ENCODE data around the gene GJA3.

GJA3 gene

DNA sequence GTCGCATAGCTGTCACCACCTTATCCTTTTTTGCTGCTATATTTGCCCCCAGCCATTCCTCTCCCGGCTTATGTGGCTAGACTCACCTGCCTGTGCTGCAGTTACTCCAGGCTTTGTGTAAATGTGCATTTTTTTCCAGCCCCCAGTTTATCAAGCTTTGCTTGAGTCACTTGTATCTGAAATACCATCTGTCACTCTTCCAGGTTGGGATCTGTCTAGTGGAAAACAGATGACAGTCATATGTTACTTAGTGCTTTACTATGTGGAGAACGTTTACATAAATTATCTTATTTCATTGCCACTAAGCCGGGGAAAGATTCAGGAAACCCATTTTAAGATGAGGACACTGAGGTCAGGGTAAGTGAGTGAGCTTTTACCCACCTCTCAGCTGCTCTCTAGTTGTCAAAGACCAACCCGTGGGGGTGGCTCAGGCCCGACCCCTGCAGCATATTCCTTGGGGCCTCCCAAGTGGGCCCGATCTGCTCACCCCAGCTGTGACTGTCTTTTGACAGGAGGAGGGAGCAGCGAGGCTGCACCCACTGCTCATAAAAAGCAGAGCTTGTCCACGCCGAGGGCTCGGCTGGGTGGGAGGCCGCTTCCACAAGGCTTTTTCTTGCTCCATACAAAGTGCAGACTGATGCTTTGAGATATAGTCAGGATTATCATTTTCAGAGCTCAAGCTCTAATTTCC, 24.7 kb upstream of the GJA3 start:
- no peaks in the 10 kb centered on the region for H3K36me3 ChIP-seq (ENCODE audit: insufficient read depth)
- H3K79me2 ChIP-seq (ENCODE audit: insufficient read depth, low read depth), result no peaks in the 10 kb centered on the region
- no peaks in the 10 kb centered on the region for H4K20me1 ChIP-seq (ENCODE audit: insufficient read depth)
- peaks cover 24% of the 10 kb centered on the region for H3K4me1 ChIP-seq (ENCODE audit: low read depth, poor library complexity, severe bottlenecking)
- no peak overlapping the region for H3K4me2 ChIP-seq
- no peak overlapping the region for H3K9ac ChIP-seq
- H3K27me3 ChIP-seq (ENCODE audit: insufficient read depth, low read depth), result no peaks in the 10 kb centered on the region
- no peak overlapping the region for H3K4me3 ChIP-seq (IDR thresholded peaks at IDR 0.05; ENCODE audit: insufficient read depth, low read depth, low read length)
- TF ChIP-seq, protein P1, sequence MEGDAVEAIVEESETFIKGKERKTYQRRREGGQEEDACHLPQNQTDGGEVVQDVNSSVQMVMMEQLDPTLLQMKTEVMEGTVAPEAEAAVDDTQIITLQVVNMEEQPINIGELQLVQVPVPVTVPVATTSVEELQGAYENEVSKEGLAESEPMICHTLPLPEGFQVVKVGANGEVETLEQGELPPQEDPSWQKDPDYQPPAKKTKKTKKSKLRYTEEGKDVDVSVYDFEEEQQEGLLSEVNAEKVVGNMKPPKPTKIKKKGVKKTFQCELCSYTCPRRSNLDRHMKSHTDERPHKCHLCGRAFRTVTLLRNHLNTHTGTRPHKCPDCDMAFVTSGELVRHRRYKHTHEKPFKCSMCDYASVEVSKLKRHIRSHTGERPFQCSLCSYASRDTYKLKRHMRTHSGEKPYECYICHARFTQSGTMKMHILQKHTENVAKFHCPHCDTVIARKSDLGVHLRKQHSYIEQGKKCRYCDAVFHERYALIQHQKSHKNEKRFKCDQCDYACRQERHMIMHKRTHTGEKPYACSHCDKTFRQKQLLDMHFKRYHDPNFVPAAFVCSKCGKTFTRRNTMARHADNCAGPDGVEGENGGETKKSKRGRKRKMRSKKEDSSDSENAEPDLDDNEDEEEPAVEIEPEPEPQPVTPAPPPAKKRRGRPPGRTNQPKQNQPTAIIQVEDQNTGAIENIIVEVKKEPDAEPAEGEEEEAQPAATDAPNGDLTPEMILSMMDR (conservative IDR thresholded peaks at IDR 0.05; ENCODE audit: low read depth, low read length), result no peak
- H3K27ac ChIP-seq, result no peak overlapping the region
- no peak overlapping the region for H2AFZ ChIP-seq (ENCODE audit: low read depth)

DNA sequence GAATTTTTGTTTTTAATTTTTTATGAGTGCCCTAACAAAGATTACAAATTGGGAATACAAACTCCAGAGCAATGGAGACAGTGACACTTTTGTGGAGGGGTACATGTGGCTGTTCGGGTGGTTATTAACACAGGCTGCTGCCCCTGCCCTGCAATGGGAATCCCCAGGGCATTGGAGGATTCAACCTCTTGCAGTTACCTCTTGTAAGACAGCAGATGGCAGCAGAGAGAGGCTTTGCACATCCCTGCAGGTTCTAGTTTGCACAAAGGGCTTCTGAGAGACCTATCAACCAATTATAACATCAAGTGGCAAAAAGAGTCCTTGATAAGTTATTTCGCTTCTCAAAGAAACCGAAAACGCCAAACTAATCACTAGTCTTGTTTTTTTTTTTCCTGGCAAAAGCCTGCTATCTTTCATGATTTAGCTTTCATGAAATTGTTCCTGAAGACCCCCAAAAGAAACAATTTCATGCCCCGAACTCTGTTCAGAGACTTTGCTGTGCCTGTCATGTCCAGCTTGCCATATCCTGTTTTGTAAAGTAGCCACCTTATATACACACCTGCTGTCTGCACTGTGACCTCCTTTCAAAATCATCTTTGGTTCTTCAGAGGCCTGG, 21.5 kb upstream of the GJA3 start:
- H3K9ac ChIP-seq, result no peak overlapping the region
- H3K4me2 ChIP-seq, result 0 out of 2 replicates have a peak overlapping the region, but pooled peaks have one; percentile 26
- no peaks in the 10 kb centered on the region for H4K20me1 ChIP-seq (ENCODE audit: insufficient read depth)
- no peak overlapping the region for H2AFZ ChIP-seq (ENCODE audit: low read depth)
- H3K4me1 ChIP-seq (ENCODE audit: low read depth, poor library complexity, severe bottlenecking), result peaks cover 11% of the 10 kb centered on the region
- no peaks in the 10 kb centered on the region for H3K36me3 ChIP-seq (ENCODE audit: insufficient read depth)
- H3K4me3 ChIP-seq (IDR thresholded peaks at IDR 0.05; ENCODE audit: insufficient read depth, low read depth, low read length), result no peak overlapping the region
- H3K79me2 ChIP-seq (ENCODE audit: insufficient read depth, low read depth), result no peaks in the 10 kb centered on the region
- H3K27ac ChIP-seq, result no peak overlapping the region
- TF ChIP-seq, protein P1 (conservative IDR thresholded peaks at IDR 0.05; ENCODE audit: low read depth, low read length), result peak; percentile 73
- H3K27me3 ChIP-seq (ENCODE audit: insufficient read depth, low read depth), result no peaks in the 10 kb centered on the region

DNA sequence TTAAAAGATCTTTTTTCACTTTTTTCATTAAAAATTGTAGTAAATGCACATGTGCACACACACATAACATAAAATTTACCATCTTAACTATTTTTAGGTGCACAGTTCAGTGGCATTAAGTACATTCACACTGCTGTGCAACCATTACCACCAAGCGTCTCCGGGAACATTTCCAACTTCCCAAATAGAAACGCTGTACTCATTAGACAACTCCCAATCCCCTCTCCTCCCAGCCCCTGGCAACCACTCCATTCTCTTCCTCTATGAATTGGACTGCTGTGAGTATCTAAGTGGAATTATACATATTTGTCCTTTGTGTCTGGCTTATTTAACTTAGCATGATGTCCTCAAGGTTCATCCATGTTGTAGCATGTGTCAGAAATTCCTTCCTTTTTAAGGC, 20.3 kb upstream of the GJA3 start:
- Histone ChIP-seq H3K27me3 (ENCODE audit: insufficient read depth, low read depth) (no peaks in the 10 kb centered on the region), H4K20me1 (ENCODE audit: insufficient read depth) (no peaks in the 10 kb centered on the region), H3K4me2 (no peak overlapping the region)

DNA sequence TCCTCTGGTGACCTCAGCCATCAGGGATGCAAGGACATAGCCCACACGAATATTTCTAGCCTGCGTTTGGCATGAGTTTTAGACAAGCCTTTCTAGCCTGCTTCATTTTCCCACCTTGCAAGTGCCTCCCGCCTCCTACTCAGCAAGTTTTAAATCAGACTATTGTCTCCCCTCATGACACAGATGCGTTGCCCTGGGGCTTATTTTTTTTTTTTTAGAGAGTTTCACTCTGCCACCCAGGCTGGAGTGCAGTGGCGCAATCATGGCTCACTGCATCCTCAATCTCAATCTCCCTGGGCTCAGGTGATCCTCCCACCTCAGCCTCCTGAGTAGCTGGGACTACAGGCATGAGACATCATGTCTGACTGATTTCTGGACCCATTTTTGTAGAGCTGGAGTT, 17.3 kb upstream of the GJA3 start:
- Histone ChIP-seq H3K4me1 (ENCODE audit: low read depth, poor library complexity, severe bottlenecking) (peaks cover 28% of the 10 kb centered on the region), H2AFZ (ENCODE audit: low read depth) (no peak overlapping the region), H3K4me3 (IDR thresholded peaks at IDR 0.05; ENCODE audit: insufficient read depth, low read depth, low read length) (no peak overlapping the region), H3K4me2 (no peak overlapping the region), H3K27ac (no peak overlapping the region), H3K79me2 (ENCODE audit: insufficient read depth, low read depth) (no peaks in the 10 kb centered on the region), H3K27me3 (ENCODE audit: insufficient read depth, low read depth) (no peaks in the 10 kb centered on the region), H4K20me1 (ENCODE audit: insufficient read depth) (no peaks in the 10 kb centered on the region), H3K36me3 (ENCODE audit: insufficient read depth) (no peaks in the 10 kb centered on the region), H3K9ac (no peak overlapping the region)
- TF ChIP-seq, protein P1 (conservative IDR thresholded peaks at IDR 0.05; ENCODE audit: low read depth, low read length), result no peak

More for the DNA sequence above, 20.3 kb upstream of the GJA3 start:
- Histone ChIP-seq H3K79me2 (ENCODE audit: insufficient read depth, low read depth) (no peaks in the 10 kb centered on the region), H3K27ac (no peak overlapping the region), H3K4me3 (IDR thresholded peaks at IDR 0.05; ENCODE audit: insufficient read depth, low read depth, low read length) (no peak overlapping the region), H3K36me3 (ENCODE audit: insufficient read depth) (no peaks in the 10 kb centered on the region), H3K4me1 (ENCODE audit: low read depth, poor library complexity, severe bottlenecking) (peaks cover 11% of the 10 kb centered on the region), H2AFZ (ENCODE audit: low read depth) (no peak overlapping the region), H3K9ac (no peak overlapping the region)
- TF ChIP-seq, protein P1 (conservative IDR thresholded peaks at IDR 0.05; ENCODE audit: low read depth, low read length), result no peak
